ENCODE results near the gene TRIM71.

GRCh38 chr3:32839714-32840085 lies 21.9 kb downstream of the TRIM71 start:
- TF ChIP-seq CTCF (IDR thresholded peaks at IDR 0.05): no peak
- TF ChIP-seq POLR2A (IDR thresholded peaks at IDR 0.05): no peak
